Testis (tissue), 2 donors: ENCODE results near the gene MYRFL.

ENCODE experiments used
- CTCF ChIP-seq, 3 experiments: fragments of 450-650 bp in 2 of 3; fragments of 200-600 bp in 1 of 3; sonication (generic) in 1 of 3; IDR thresholded peaks; one replicate each; pipeline ENCODE4 v1.5.1; 2016 to 2019; ENCODE audit warnings: antibody characterized with exemption in 3 of 3, mild to moderate bottlenecking in 2 of 3, moderate library complexity in 1 of 3
- POLR2A ChIP-seq: fragments of 450-650 bp; IDR thresholded peaks from one replicate; pipeline ENCODE4 v1.6.1; 2017; ENCODE audit warnings: antibody characterized with exemption, mild to moderate bottlenecking, moderate library complexity

DNA sequence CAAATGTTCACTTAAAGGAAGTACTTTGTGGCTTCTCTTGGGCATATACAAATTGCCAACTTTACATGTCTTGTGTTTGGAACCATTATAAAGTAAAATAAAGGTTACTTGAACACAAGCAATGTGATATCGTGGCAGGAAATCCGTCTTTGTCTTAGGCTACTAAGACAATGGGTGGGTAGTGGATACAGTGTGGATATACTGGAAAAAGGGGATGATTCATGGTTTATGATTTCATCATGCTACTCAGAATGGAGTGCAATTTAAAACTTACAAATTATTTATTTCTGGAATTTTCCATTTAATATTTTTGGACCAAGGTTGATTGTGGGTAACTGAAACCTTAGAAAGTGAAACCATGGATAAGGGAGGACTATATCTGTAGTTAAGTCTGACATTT, 48.4 kb downstream of the MYRFL start:
- no peak for TF ChIP-seq CTCF (IDR thresholded peaks at IDR 0.05)
- no peak for TF ChIP-seq POLR2A
